PFSK-1 (cell line): ENCODE results near the gene CCDC63.

Experiments used
- POLR2AphosphoS5 ChIP-seq: IDR thresholded peaks from 2 replicates; pipeline ENCODE4 v1.6.1; 2012; ENCODE audit warnings: low read depth, mild to moderate bottlenecking, control low read depth, low read length, moderate library complexity
- SIN3A ChIP-seq: IDR thresholded peaks from 2 replicates; pipeline ENCODE4 v1.6.1; 2012; ENCODE audit warnings: mild to moderate bottlenecking, low read length, moderate library complexity, borderline replicate concordance; ENCODE audit not compliant: insufficient read depth
- TF ChIP-seq, protein P1 (sequence below), 2 experiments: IDR thresholded peaks; 2 replicates each; pipeline versions ENCODE4 v1.6.1 to v1.8.0; 2011 to 2012; ENCODE audit warnings: low read depth in 2 of 2, low read length in 2 of 2, control low read depth in 1 of 2, inconsistent platforms in 1 of 2, mild to moderate bottlenecking in 1 of 2, moderate library complexity in 1 of 2; ENCODE audit not compliant: insufficient read depth in 1 of 2

- no peak for TF ChIP-seq POLR2AphosphoS5
- TF ChIP-seq, protein P1, sequence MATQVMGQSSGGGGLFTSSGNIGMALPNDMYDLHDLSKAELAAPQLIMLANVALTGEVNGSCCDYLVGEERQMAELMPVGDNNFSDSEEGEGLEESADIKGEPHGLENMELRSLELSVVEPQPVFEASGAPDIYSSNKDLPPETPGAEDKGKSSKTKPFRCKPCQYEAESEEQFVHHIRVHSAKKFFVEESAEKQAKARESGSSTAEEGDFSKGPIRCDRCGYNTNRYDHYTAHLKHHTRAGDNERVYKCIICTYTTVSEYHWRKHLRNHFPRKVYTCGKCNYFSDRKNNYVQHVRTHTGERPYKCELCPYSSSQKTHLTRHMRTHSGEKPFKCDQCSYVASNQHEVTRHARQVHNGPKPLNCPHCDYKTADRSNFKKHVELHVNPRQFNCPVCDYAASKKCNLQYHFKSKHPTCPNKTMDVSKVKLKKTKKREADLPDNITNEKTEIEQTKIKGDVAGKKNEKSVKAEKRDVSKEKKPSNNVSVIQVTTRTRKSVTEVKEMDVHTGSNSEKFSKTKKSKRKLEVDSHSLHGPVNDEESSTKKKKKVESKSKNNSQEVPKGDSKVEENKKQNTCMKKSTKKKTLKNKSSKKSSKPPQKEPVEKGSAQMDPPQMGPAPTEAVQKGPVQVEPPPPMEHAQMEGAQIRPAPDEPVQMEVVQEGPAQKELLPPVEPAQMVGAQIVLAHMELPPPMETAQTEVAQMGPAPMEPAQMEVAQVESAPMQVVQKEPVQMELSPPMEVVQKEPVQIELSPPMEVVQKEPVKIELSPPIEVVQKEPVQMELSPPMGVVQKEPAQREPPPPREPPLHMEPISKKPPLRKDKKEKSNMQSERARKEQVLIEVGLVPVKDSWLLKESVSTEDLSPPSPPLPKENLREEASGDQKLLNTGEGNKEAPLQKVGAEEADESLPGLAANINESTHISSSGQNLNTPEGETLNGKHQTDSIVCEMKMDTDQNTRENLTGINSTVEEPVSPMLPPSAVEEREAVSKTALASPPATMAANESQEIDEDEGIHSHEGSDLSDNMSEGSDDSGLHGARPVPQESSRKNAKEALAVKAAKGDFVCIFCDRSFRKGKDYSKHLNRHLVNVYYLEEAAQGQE (IDR thresholded peaks at IDR 0.05; ENCODE audit: insufficient read depth in 1 of 2, low read depth in 2 of 2, low read length in 2 of 2), result no peak
- TF ChIP-seq SIN3A, result no peak
These were observed 34.8 kb upstream of the CCDC63 start for GRCh38 chr12:110811972-110812371.
